SK-N-SH (cell line): Measurements from ENCODE around the gene SMAP2. TPM values are rescaled to one million over a fixed set of nuclear protein-coding genes. Genes with fewer than 3 reads are reported as not detected.
A peak's percentile ranks its signal among the peaks of the same experiment; 100 is the strongest.

ENCODE experiments used
- CTCF ChIA-PET: fragments of 300-600, 350-600 bp; formaldehyde crosslinking; extraction: SDS; loops from one replicate; lab custom pipeline; 2021; lab: Yijun Ruan, JAX
- POLR2A ChIA-PET: fragments of 350-600 bp; sonication (Branson Sonifier 250); formaldehyde crosslinking; extraction: SDS; loops from one replicate; lab custom pipeline; 2020; ENCODE audit warnings: antibody characterized with exemption, inconsistent platforms; lab: Yijun Ruan, JAX
- DNase-seq: peaks from one replicate; pipeline ENCODE4 v3.0.0; 2012
- H2AFZ ChIP-seq: fragments of 200-600 bp; sonication (generic); 2 replicates; pipeline ENCODE4 v1.8.1; 2016; ENCODE audit warnings: antibody characterized with exemption, mild to moderate bottlenecking, low read depth
- H3F3A ChIP-seq: fragments of 200-600 bp; sonication (generic); replicated peaks from 2 replicates; pipeline ENCODE3; 2016; ENCODE audit warnings: antibody characterized with exemption, mild to moderate bottlenecking; ENCODE audit not compliant: insufficient read depth
- H3K27ac ChIP-seq, 2 experiments: fragments of 200-500 bp in 1 of 2; fragments of 200-600 bp in 1 of 2; sonication (Bioruptor generic) in 1 of 2; sonication (generic), shearing (Covaris generic) in 1 of 2; 2 replicates each; pipeline versions ENCODE4 v1.5.1 to v1.6.1; 2014 to 2016; ENCODE audit warnings: low read depth in 2 of 2, inconsistent platforms in 1 of 2, low read length in 1 of 2, mild to moderate bottlenecking in 1 of 2, mixed read lengths in 1 of 2
- H3K27me3 ChIP-seq: fragments of 200-600 bp; sonication (generic), shearing (Covaris generic); 2 replicates; pipeline ENCODE4 v1.6.1; 2016; ENCODE audit warnings: mixed run types; ENCODE audit not compliant: insufficient read depth
- H3K36me3 ChIP-seq, 2 experiments: fragments of 200-500 bp in 1 of 2; fragments of 200-600 bp in 1 of 2; sonication (Bioruptor generic) in 1 of 2; sonication (generic) in 1 of 2; replicated peaks in 1 of 2; 2 replicates each; pipeline versions ENCODE3 to v1.5.1; 2014 to 2016; ENCODE audit warnings: low read length in 1 of 2, mild to moderate bottlenecking in 1 of 2; ENCODE audit not compliant: insufficient read depth in 2 of 2, control insufficient read depth in 1 of 2
- H3K4me1 ChIP-seq, 2 experiments: fragments of 200-500 bp in 1 of 2; fragments of 200-600 bp in 1 of 2; sonication (Bioruptor generic) in 1 of 2; sonication (generic), shearing (Covaris generic) in 1 of 2; 2 replicates each; pipeline versions ENCODE4 v1.5.1 to v1.6.1; 2014 to 2016; ENCODE audit warnings: low read depth in 1 of 2, low read length in 1 of 2, mixed run types in 1 of 2; ENCODE audit not compliant: insufficient read depth in 2 of 2, control insufficient read depth in 1 of 2
- H3K4me2 ChIP-seq: fragments of 200-600 bp; sonication (generic), shearing (Covaris generic); 2 replicates; pipeline ENCODE4 v1.6.1; 2017; ENCODE audit warnings: mixed run types
- H3K4me3 ChIP-seq, 2 experiments: fragments of 200-500 bp in 1 of 2; fragments of 200-600 bp in 1 of 2; sonication (Bioruptor generic) in 1 of 2; sonication (generic), shearing (Covaris generic) in 1 of 2; 2 replicates each; pipeline versions ENCODE4 v1.5.1 to v1.8.1; 2014 to 2016; ENCODE audit warnings: low read depth in 2 of 2, inconsistent platforms in 1 of 2, low read length in 1 of 2, mild to moderate bottlenecking in 1 of 2, mixed read lengths in 1 of 2, moderate library complexity in 1 of 2
- H3K79me2 ChIP-seq: fragments of 200-600 bp; sonication (generic); 2 replicates; pipeline ENCODE4 v1.8.1; 2017; ENCODE audit warnings: mild to moderate bottlenecking; ENCODE audit not compliant: insufficient read depth
- H3K9ac ChIP-seq: fragments of 200-600 bp; sonication (generic); 2 replicates; pipeline ENCODE4 v1.6.1; 2017; ENCODE audit warnings: mixed run types
- H3K9me2 ChIP-seq: fragments of 200-600 bp; sonication (generic); 2 replicates; pipeline ENCODE4 v1.6.1; 2017; ENCODE audit warnings: mixed run types
- H3K9me3 ChIP-seq: fragments of 200-600 bp; sonication (generic); 2 replicates; pipeline ENCODE4 v1.6.1; 2017; ENCODE audit warnings: mixed run types, mild to moderate bottlenecking, moderate library complexity
- H4K20me1 ChIP-seq: fragments of 200-600 bp; sonication (generic); 2 replicates; pipeline ENCODE4 v1.6.1; 2017; ENCODE audit warnings: mild to moderate bottlenecking, mixed run types; ENCODE audit not compliant: insufficient read depth
- CHD2 ChIP-seq: fragments of 150-350 bp; IDR thresholded peaks from 2 replicates; pipeline ENCODE4 v1.6.1; 2018; ENCODE audit warnings: low read length; ENCODE audit not compliant: partially characterized antibody
- CTCF ChIP-seq: fragments of 200-600 bp; sonication (generic); IDR thresholded peaks from 2 replicates; pipeline ENCODE4 v1.6.1; 2017; ENCODE audit warnings: antibody characterized with exemption, mild to moderate bottlenecking, moderate library complexity
- FOXM1 ChIP-seq: IDR thresholded peaks from 2 replicates; pipeline ENCODE4 v1.4.0; 2012; ENCODE audit warnings: low read depth, mild to moderate bottlenecking
- JUND ChIP-seq: IDR thresholded peaks from 2 replicates; pipeline ENCODE4 v1.4.0; 2012
- MEF2A ChIP-seq: IDR thresholded peaks from 2 replicates; pipeline ENCODE4 v1.4.0; 2012; ENCODE audit warnings: low read depth, borderline replicate concordance
- NRF1 ChIP-seq: IDR thresholded peaks from 2 replicates; pipeline ENCODE4 v1.6.1; 2012; ENCODE audit warnings: low read depth, mild to moderate bottlenecking, low read length
- PBX3 ChIP-seq: IDR thresholded peaks from 2 replicates; pipeline ENCODE4; 2012
- RAD21 ChIP-seq: IDR thresholded peaks from 2 replicates; pipeline ENCODE4 v1.6.1; 2012; ENCODE audit warnings: mild to moderate bottlenecking, low read length
- RCOR1 ChIP-seq: fragments of 150-350 bp; IDR thresholded peaks from 2 replicates; pipeline ENCODE4 v1.6.1; 2017; ENCODE audit warnings: antibody characterized with exemption, low read length
- SIN3A ChIP-seq: IDR thresholded peaks from 2 replicates; pipeline ENCODE4 v1.6.1; 2012; ENCODE audit warnings: low read depth, mild to moderate bottlenecking, low read length, moderate library complexity, borderline replicate concordance
- SMC3 ChIP-seq: IDR thresholded peaks from 2 replicates; pipeline ENCODE4 v1.6.1; 2012; ENCODE audit warnings: low read depth, low read length, improper control_type of control experiment
- TAF1 ChIP-seq: IDR thresholded peaks from 2 replicates; pipeline ENCODE4 v1.6.1; 2012; ENCODE audit warnings: low read depth, mild to moderate bottlenecking, low read length, moderate library complexity, borderline replicate concordance
- TCF12 ChIP-seq: IDR thresholded peaks from 2 replicates; pipeline ENCODE4 v1.4.0; 2012
- USF2 ChIP-seq: fragments of 150-350 bp; IDR thresholded peaks from 2 replicates; pipeline ENCODE4 v1.6.1; 2017; ENCODE audit warnings: antibody characterized with exemption, low read length, low read depth, borderline replicate concordance
- ZBTB33 ChIP-seq: IDR thresholded peaks from 2 replicates; pipeline ENCODE4 v1.4.0; 2012; ENCODE audit warnings: low read depth, borderline replicate concordance
- WGBS: methylation state at CpG from one replicate; pipeline ENCODE4 v1.1.6; 2017; ENCODE audit warnings: low lambda C conversion rate; 5-methylcytosine and 5-hydroxymethylcytosine counted together
- polyA plus RNA-seq, 3 experiments: library from polyadenylated mRNA; depleted of rRNA; stranded (reverse); fragments of >200 nt; gene quantifications; 2 replicates each; pipeline ENCODE4 v1.2.3, GENCODE V29; 2012

Gene SMAP2
- polyA plus RNA-seq, 1 of the 3 experiments (the other 2 are of a cell fraction): 11.2 TPM

- no peak for DNase-seq
- Histone ChIP-seq H3K27ac (no peak overlapping the region), H3K36me3 (peaks cover 41 to 50% of the 10 kb centered on the region in 2 experiments), H4K20me1 (no peaks in the 10 kb centered on the region), H3K4me1 (peaks cover 0 to 2% of the 10 kb centered on the region in 2 experiments; a peak in 1 of 4 replicates), H3K9ac (no peak overlapping the region), H2AFZ (no peak overlapping the region), H3K4me2 (no peak overlapping the region), H3K27me3 (no peaks in the 10 kb centered on the region), H3F3A (peaks cover 10% of the 10 kb centered on the region), H3K4me3 (no peak overlapping the region), H3K79me2 (0 out of 2 replicates have a peak, but pooled peaks cover 2% of the 10 kb centered on the region), H3K9me2 (no peaks in the 10 kb centered on the region), H3K9me3 (peaks cover 23% of the 10 kb centered on the region; the same call in 1 of the 2 replicates)
- CTCF ChIA-PET: no interaction called here
- TF ChIP-seq FOXM1: no peak
- TF ChIP-seq JUND: no peak
- no peak for TF ChIP-seq CTCF
- no peak for TF ChIP-seq SMC3
- no peak for TF ChIP-seq RAD21
- no peak for TF ChIP-seq USF2
- no peak for TF ChIP-seq SIN3A
- no peak for TF ChIP-seq ZBTB33
- TF ChIP-seq NRF1: no peak
- TF ChIP-seq TCF12: no peak
- TF ChIP-seq PBX3: no peak
- POLR2A ChIA-PET: no interaction called here
- 100% methylated on average over 1 of the region's 1 CpG for WGBS
These were observed 81.3 kb downstream of the SMAP2 start for GRCh38 chr1:40454873-40455272.

- peaks cover 10% of the 10 kb centered on the region for H3F3A ChIP-seq
- no peaks in the 10 kb centered on the region for H3K9me2 ChIP-seq
- peaks cover 62% of the 10 kb centered on the region for H3K9me3 ChIP-seq
- H3K36me3 ChIP-seq: peaks cover 28 to 78% of the 10 kb centered on the region in 2 experiments
- no peak overlapping the region; a peak in 1 of 4 replicates for H3K4me3 ChIP-seq
- no peak overlapping the region for H3K27ac ChIP-seq
- H3K27me3 ChIP-seq: no peaks in the 10 kb centered on the region
- DNase-seq: no peak
- H3K9ac ChIP-seq: no peak overlapping the region
- no peak overlapping the region for H2AFZ ChIP-seq
- no peaks in the 10 kb centered on the region for H4K20me1 ChIP-seq
- no peak overlapping the region for H3K4me2 ChIP-seq
- CTCF ChIA-PET: no interaction called here
- POLR2A ChIA-PET: no interaction called here
- 83% methylated on average over 3 of the region's 3 CpGs for WGBS
- H3K79me2 ChIP-seq: no peaks in the 10 kb centered on the region
- peak; percentile 7; the same call in 1 of the 2 replicates for TF ChIP-seq TCF12
- no peak for TF ChIP-seq MEF2A
- no peak for TF ChIP-seq RCOR1
- no peak for TF ChIP-seq TAF1
- TF ChIP-seq CHD2: no peak
- no peak for TF ChIP-seq CTCF
- no peaks in the 10 kb centered on the region for H3K4me1 ChIP-seq
These were observed 89.5 kb downstream of the SMAP2 start for GRCh38 chr1:40462956-40463590.
